Ishikawa (cell line): ENCODE data around the gene HAT1.

ENCODE experiments used
- CEBPB ChIP-seq: IDR thresholded peaks from 2 replicates; pipeline ENCODE4 v1.6.1; 2012
- CREB1 ChIP-seq: IDR thresholded peaks from 2 replicates; pipeline ENCODE4 v1.6.1; 2012; ENCODE audit warnings: low read depth
- EGR1 ChIP-seq: IDR thresholded peaks from 2 replicates; pipeline ENCODE4 v1.6.1; 2012
- EP300 ChIP-seq: IDR thresholded peaks from 2 replicates; pipeline ENCODE4 v1.6.1; 2012; ENCODE audit warnings: borderline replicate concordance
- FOXM1 ChIP-seq: IDR thresholded peaks from 2 replicates; pipeline ENCODE4 v1.6.1; 2012; ENCODE audit warnings: low read depth, borderline replicate concordance
- MAX ChIP-seq: IDR thresholded peaks from 2 replicates; pipeline ENCODE4 v1.6.1; 2012
- NFIC ChIP-seq: IDR thresholded peaks from 2 replicates; pipeline ENCODE4 v1.6.1; 2012
- RAD21 ChIP-seq: IDR thresholded peaks from 2 replicates; pipeline ENCODE4 v1.6.1; 2012; ENCODE audit warnings: low read depth
- REST ChIP-seq: IDR thresholded peaks from 2 replicates; pipeline ENCODE4 v1.6.1; 2012; ENCODE audit warnings: low read depth, mild to moderate bottlenecking
- TAF1 ChIP-seq: IDR thresholded peaks from 2 replicates; pipeline ENCODE4 v1.6.1; 2012; ENCODE audit warnings: low read depth, mild to moderate bottlenecking
- TCF12 ChIP-seq: IDR thresholded peaks from 2 replicates; pipeline ENCODE4 v1.6.1; 2012; ENCODE audit warnings: low read depth
- TEAD4 ChIP-seq: IDR thresholded peaks from 2 replicates; pipeline ENCODE4 v1.6.1; 2012
- YY1 ChIP-seq: IDR thresholded peaks from 2 replicates; pipeline ENCODE4 v1.6.1; 2012; ENCODE audit warnings: low read depth
- ZBTB7A ChIP-seq: IDR thresholded peaks from 2 replicates; pipeline ENCODE4 v1.6.1; 2012; ENCODE audit warnings: low read depth
- TF ChIP-seq, protein P1 (sequence below): IDR thresholded peaks from 2 replicates; pipeline ENCODE4 v1.6.1; 2012

The HAT1 gene

DNA sequence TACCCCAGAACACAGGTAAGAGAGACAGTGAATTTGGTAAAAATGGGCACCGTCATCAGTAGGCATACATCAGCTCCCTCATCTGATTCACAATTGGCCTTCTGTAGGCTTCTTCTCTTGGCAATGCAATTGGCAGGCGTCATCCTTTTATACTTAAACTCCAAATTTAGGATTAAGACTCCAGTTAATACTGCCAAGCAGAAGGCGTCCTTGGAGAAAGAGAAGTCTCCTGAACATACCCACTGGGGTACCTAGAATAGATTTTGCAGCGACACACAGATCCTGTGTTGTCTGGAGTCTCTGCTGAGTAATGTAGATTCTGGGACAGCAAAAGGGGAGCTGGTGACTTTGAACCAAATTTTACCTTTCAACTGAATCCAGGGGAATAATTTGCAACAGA, 76.9 kb downstream of the HAT1 start:
- TF ChIP-seq TAF1 (no peak), RAD21 (no peak), TCF12 (no peak), MAX (no peak), FOXM1 (no peak), YY1 (no peak), NFIC (no peak), CEBPB (no peak), REST (no peak), EGR1 (no peak), CREB1 (no peak), TEAD4 (no peak), ZBTB7A (no peak), EP300 (no peak)
- TF ChIP-seq, protein P1, sequence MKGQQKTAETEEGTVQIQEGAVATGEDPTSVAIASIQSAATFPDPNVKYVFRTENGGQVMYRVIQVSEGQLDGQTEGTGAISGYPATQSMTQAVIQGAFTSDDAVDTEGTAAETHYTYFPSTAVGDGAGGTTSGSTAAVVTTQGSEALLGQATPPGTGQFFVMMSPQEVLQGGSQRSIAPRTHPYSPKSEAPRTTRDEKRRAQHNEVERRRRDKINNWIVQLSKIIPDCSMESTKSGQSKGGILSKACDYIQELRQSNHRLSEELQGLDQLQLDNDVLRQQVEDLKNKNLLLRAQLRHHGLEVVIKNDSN, result no peak

GRCh38 chr2:171999604-172000469, 77.6 kb downstream of the HAT1 start, which contains the start of gene METAP1D:
Gene METAP1D, plus strand, starts transcription at chr2:171999953. Its CDS starts 17 bp downstream, at chr2:171999970.
- TF ChIP-seq TEAD4, result no peak; the same call in 1 of the 2 replicates
- no peak for TF ChIP-seq RAD21
- peak; percentile 99 for TF ChIP-seq YY1
- TF ChIP-seq, protein P1, result peak; percentile 98
- TF ChIP-seq NFIC, result no peak
- TF ChIP-seq MAX, result peak; percentile 99
- no peak for TF ChIP-seq EGR1
- no peak for TF ChIP-seq FOXM1
- no peak for TF ChIP-seq CREB1
- TF ChIP-seq TCF12, result no peak
- no peak for TF ChIP-seq EP300
- TF ChIP-seq TAF1, result peak; percentile 72
- TF ChIP-seq ZBTB7A, result no peak
- TF ChIP-seq REST, result no peak
- no peak for TF ChIP-seq CEBPB

- no peak for TF ChIP-seq YY1
- TF ChIP-seq TCF12, result no peak
- TF ChIP-seq CREB1, result no peak
- no peak for TF ChIP-seq MAX
- TF ChIP-seq FOXM1, result no peak
- TF ChIP-seq ZBTB7A, result no peak
- no peak for TF ChIP-seq RAD21
- TF ChIP-seq EP300, result no peak
- no peak for TF ChIP-seq TEAD4
- TF ChIP-seq CEBPB, result no peak
- TF ChIP-seq REST, result no peak
- no peak for TF ChIP-seq NFIC
- TF ChIP-seq, protein P1, result no peak
- TF ChIP-seq EGR1, result no peak
- TF ChIP-seq TAF1, result no peak
Observed at GRCh38 chr2:172000696-172001361, 78.6 kb downstream of the HAT1 start.
